GM12873 (cell line): ENCODE data around the gene WEE1.

Experiments used
- CTCF ChIP-seq: IDR thresholded peaks from 2 replicates; pipeline ENCODE4 v1.5.1; 2012; ENCODE audit warnings: low read depth, mild to moderate bottlenecking, moderate library complexity, low read length, control low read depth; ENCODE audit not compliant: insufficient read depth; ENCODE audit errors: missing control alignments

Gene WEE1

GRCh38 chr11:9639099-9639498 lies 65.6 kb downstream of the WEE1 start:
- no peak for TF ChIP-seq CTCF
